ENCODE measurements around the gene TMEM151B.

The TMEM151B gene

DNA sequence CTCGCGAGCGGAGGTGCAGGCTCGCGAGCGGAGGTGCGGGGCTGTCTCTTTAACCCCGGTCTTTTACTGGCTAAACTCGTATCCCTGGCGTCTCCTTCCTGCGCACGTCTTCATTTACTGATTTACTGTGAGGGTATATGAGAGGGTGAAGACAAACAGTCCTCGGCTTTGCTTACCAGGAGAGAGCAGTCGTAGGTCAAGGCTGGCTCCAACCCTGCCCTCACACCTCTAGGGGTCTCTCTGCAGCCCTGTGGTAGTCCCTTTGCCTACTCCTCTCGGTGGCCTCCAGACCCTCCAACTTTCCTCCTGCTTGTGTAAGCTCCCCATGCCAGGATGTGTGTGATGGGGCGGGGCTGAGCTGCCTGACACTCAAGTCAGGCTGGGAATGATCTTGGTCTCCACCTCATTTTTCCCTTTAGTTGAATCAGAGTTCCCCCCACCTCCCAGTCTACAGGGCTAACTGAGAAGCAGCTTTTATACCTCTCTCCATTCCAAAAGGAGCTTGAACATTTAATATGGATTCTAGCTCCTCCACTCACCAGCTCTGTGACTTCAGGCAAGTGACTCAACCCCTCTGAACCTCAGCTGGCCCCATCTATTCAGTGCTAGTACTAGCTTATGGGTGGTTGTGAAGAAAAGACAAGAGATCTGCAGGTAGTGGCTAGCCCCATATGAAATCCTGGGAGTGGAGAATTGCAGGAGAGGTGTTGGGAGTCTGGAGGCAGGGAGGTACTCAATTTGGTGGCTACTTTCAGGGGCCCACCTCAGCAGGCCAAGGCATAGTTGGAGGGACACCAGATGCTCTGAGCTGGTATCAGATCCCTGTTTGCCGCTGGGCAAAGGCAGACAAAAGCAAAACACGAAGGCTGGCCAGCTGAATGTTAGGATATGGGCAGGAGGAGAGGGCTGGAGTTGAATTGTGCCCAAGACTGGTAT lies 46.0 kb upstream of the TMEM151B start:
- TF ChIP-seq, protein P1, sequence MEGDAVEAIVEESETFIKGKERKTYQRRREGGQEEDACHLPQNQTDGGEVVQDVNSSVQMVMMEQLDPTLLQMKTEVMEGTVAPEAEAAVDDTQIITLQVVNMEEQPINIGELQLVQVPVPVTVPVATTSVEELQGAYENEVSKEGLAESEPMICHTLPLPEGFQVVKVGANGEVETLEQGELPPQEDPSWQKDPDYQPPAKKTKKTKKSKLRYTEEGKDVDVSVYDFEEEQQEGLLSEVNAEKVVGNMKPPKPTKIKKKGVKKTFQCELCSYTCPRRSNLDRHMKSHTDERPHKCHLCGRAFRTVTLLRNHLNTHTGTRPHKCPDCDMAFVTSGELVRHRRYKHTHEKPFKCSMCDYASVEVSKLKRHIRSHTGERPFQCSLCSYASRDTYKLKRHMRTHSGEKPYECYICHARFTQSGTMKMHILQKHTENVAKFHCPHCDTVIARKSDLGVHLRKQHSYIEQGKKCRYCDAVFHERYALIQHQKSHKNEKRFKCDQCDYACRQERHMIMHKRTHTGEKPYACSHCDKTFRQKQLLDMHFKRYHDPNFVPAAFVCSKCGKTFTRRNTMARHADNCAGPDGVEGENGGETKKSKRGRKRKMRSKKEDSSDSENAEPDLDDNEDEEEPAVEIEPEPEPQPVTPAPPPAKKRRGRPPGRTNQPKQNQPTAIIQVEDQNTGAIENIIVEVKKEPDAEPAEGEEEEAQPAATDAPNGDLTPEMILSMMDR (conservative IDR thresholded peaks at IDR 0.05; ENCODE audit: low read length): no peak
- no peak for DNase-seq (ENCODE audit: low read depth)
- H3K4me3 ChIP-seq (ENCODE audit: low read length): peak overlapping the region; percentile 57

DNA sequence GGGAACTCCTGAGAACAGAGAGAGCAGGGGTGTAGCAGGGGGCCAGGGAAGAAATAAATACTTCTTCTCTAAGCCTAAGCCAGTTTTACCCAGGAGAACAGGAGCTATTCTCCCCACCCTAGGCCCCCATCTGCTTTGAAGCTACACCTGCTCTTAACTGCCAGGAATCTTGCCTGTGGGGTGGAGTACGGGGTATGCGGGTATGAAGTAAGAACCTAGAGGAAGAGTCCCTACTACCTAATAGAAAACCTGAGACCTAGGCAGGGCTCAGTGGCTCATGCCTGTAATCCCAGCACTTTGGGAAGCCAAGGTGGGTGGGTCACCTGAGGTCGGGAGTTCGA lies 45.3 kb upstream of the TMEM151B start:
- TF ChIP-seq, protein P1 (conservative IDR thresholded peaks at IDR 0.05; ENCODE audit: low read length): no peak
- no peak for DNase-seq (ENCODE audit: low read depth)
- no peak overlapping the region for H3K4me3 ChIP-seq (ENCODE audit: low read length)

DNA sequence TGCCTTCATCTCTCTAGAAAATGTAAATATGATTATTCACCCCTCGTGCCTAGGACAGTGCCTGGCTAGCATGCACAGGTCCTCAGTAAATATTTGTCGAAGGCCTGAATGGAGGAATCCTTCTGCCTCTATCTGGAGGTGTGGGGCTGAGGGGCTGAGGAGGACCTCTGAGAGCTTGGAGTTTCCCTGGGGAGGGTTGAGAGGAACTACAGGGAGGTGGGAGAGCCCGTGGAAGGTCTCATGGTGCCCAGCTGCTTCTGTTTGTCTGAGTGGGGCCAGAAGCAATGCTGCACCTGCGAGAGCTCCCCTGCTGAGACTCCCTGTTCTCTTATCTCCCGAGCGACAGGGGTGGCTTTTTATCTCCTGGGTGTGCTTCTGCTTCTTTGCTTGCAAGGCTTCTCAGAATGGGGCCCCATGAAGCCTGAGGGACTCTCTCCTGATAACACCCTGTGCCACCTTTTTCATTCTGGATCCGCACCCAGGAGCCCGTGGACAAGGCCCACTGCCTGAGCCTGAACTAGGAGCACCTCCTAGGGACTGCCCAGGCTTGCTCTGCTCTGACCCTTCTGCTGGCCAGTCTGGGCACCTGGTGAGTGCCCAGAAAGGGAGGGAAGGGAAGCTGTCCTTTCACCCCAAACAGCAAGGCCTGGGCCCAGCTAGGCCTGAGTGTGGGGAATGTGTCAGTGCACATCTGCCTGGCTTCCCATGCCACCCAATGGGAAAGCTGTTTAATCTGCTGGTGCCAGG lies 44.5 kb upstream of the TMEM151B start:
- TF ChIP-seq, protein P1 (conservative IDR thresholded peaks at IDR 0.05; ENCODE audit: low read length): no peak
- DNase-seq (ENCODE audit: low read depth): no peak
- H3K4me3 ChIP-seq (ENCODE audit: low read length): no peak overlapping the region

DNA sequence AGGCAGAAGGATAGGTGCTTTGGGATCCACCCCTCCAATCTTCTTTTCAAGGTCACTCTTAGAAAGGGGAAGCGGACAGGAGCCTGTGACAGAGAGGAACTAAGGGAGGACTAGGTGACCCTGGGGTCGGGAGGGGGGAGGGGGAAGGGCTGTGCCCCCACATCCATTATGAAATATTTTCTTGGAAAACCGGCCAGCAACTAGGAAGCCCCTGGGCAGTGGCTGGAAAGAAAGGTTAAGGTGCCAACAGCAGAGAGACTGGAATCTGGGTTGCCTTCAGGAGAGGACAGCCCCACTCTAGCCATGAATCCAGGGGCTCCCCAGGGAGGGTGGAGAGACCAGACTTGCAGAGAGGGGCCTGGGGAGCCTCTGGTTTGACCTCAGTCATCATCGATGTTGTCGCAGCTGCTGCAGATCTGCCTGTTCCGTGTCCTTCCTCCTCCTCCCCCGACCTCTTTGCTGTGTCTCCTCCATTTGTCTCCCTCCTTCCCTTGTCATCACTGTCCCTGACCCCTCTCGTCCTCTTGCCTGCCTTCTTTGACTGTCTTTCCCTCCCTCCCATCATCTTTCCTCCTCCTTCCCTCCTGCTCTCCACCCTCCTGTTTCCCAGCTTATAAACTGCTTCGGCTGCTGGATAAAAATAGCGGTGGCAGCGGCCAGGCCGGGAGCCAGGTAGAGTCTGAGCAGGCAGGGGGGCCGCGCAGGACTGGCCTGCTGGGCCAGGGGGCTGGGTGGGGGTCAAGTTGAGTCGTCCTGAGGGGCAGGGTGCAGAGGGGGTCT lies 43.7 kb upstream of the TMEM151B start:
- TF ChIP-seq, protein P1 (conservative IDR thresholded peaks at IDR 0.05; ENCODE audit: low read length): no peak
- no peak overlapping the region for H3K4me3 ChIP-seq (ENCODE audit: low read length)
- DNase-seq (ENCODE audit: low read depth): no peak

DNA sequence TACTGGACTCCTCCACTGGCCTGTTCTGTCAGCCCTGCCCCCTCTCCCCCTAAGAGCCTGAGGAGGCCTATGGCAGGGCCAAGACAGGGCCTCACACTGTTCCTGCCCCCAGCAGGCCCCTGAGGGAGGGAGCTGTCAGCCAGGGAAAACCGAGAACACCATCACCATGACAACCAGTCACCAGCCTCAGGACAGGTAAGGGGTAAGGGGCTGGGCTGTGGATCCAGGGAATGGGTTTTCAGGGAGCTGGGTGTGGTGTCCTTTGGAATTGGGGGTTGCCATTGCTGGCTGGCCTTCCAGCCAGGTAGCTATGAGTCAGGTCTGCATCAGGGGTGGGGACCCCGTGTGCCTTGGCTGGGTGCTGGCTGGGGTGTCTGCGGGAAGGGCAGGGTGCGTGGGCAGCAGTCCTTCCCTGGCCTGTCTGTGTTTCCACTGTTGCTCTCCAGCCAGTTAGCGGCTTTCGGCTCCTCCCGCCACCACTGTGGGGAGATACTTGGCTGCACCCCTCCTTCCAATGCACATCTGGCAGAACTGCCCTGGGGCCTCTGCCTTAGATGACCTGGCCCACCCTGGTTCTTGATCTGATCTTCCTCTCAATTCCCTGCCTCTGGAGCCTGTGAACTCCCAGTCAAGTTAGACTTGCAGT lies 43.0 kb upstream of the TMEM151B start:
- H3K4me3 ChIP-seq (ENCODE audit: low read length): no peak overlapping the region
- TF ChIP-seq, protein P1 (conservative IDR thresholded peaks at IDR 0.05; ENCODE audit: low read length): no peak
- DNase-seq (ENCODE audit: low read depth): no peak

DNA sequence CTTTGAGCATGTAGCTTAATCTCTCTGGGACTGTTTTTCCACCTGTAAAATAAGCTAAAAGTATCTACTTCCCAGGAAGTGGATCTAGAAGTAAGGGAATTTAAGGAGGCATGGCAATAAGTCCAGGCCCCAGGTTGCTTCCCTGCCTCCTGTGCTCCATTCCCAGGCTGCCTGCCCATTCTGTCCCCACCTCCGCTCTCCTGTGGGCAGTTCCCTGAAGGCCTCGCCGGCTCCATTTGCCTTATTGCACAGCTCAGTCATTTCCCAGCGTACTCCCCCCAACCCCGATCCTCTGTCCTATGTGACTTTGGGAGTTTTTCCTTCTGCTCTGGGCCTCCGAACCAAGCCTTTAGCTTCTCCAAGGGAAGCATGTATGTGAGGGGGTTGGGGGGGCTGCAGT lies 42.2 kb upstream of the TMEM151B start:
- TF ChIP-seq, protein P1 (conservative IDR thresholded peaks at IDR 0.05; ENCODE audit: low read length): no peak
- DNase-seq (ENCODE audit: low read depth): no peak
- H3K4me3 ChIP-seq (ENCODE audit: low read length): no peak overlapping the region
